Measurements from ENCODE around the gene SMAGP. TPM values are rescaled to one million over a fixed set of nuclear protein-coding genes. Genes with fewer than 3 reads are reported as not detected.
"Not testable (repeated sequence)": the region's sequence is repeated elsewhere in the genome, so short reads cannot be mapped to it uniquely, and the experiment has no call there.

SMAGP gene
- total and polyA plus RNA-seq, 2 of the 13 experiments (the other 11 are each of a cell fraction or from before 2014, with no cell fraction given): 9.2 TPM

DNA sequence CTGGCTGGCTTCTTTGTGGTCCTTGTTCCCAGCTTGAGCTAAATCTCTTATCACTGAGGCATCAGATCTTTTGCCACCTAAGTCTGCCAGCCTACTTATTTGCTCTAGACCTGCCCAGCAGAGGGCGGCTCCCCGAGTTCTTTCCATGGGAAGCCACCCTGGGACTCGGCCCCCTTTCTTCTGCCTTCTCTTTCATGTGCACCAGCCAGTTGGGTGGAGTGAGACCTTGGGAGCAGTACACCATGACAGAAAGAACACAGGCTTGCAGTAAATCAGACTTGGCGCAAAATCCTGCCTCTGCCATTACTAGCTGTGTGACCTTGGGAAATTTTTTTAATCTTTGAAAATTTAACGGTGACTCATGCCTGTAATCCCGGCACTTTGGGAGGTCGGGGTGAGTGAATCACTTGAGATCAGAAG lies 7.4 kb downstream of the SMAGP start:
- no peak overlapping the region for H3K4me3 ChIP-seq (replicated peaks in 1 of 3; ENCODE audit: insufficient read depth in 1 of 3, low read depth in 2 of 3, low read length in 3 of 3)
- in situ Hi-C loops (cut with HindIII; ENCODE audit: extremely low pct_ligation_motif_present, low pct_unique_long_range_greater_than_20kb): no loop called here
- BruUV-seq (replicated peaks): no TSS peak
- ChIA-PET CTCF (ENCODE audit: low intra/inter-chr PET ratio, low total read pairs) (no interaction called here), POLR2A (no interaction called here)
- no peaks in the 10 kb centered on the region; a peak in 1 of 5 replicates for H3K27me3 ChIP-seq (ENCODE audit: control insufficient read depth in 1 of 2, insufficient read depth in 2 of 2, low read length in 2 of 2)
- intact Hi-C loops (cut with micrococcal nuclease; ENCODE audit: unreplicated experiment): no loop called here
- H4K20me1 ChIP-seq (ENCODE audit: insufficient read depth, low read length): no peaks in the 10 kb centered on the region
- ATAC-seq (no peak; the same call in 2 of the 3 replicates), DNase-seq (ENCODE audit: low spot score) (no peak), FAIRE-seq (no peak)
- peaks cover 14% of the 10 kb centered on the region; the same call in 1 of the 2 replicates for H3K4me1 ChIP-seq (ENCODE audit: insufficient read depth, low read length)
- H3K9ac ChIP-seq (ENCODE audit: insufficient read depth, low read depth, low read length): no peak overlapping the region
- 82% methylated on average over 7 of the region's 7 CpGs for WGBS (ENCODE audit: low lambda C conversion rate)
- H3K27ac ChIP-seq (ENCODE audit: extremely low read length, insufficient read depth, low read length): no peak overlapping the region
- H3K9me3 ChIP-seq (ENCODE audit: low read length): no peaks in the 10 kb centered on the region
- TF ChIP-seq SMC3 (IDR thresholded peaks at IDR 0.05; ENCODE audit: low read length) (0 out of 2 replicates have a peak, but pooled peaks have one; percentile 16), U2AF2 (IDR thresholded peaks at IDR 0.05; ENCODE audit: low read depth, low read length) (no peak)
- no peaks in the 10 kb centered on the region for H3K79me2 ChIP-seq (ENCODE audit: insufficient read depth, low read length)
- no peaks in the 10 kb centered on the region; a peak in 1 of 5 replicates for H3K36me3 ChIP-seq (replicated peaks in 1 of 2; ENCODE audit: control insufficient read depth in 1 of 2, insufficient read depth in 2 of 2, low read length in 2 of 2)
- no peak overlapping the region for H2AFZ ChIP-seq (ENCODE audit: low read length)
- H3K4me2 ChIP-seq (ENCODE audit: low read depth, low read length): no peak overlapping the region

DNA sequence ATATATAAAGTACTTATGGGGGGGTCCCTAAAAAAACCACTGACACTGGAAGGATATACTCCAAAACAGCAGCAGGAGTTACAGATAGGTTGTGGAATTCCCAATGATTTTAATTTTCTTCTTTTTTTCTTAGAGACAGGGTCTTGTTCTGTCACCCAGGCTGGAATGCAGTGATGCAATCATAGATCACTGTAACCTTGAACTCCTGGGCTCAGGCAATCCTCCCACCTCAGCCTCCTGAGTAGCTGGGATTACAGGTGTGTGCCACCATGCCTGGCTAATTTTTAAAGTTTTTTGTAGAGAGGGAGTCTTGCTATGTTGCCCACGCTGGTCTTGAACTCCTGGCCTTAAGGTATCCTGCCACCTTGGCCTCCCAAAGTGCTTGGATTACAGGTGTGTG lies 10.6 kb downstream of the SMAGP start:
- TF ChIP-seq, protein P1, sequence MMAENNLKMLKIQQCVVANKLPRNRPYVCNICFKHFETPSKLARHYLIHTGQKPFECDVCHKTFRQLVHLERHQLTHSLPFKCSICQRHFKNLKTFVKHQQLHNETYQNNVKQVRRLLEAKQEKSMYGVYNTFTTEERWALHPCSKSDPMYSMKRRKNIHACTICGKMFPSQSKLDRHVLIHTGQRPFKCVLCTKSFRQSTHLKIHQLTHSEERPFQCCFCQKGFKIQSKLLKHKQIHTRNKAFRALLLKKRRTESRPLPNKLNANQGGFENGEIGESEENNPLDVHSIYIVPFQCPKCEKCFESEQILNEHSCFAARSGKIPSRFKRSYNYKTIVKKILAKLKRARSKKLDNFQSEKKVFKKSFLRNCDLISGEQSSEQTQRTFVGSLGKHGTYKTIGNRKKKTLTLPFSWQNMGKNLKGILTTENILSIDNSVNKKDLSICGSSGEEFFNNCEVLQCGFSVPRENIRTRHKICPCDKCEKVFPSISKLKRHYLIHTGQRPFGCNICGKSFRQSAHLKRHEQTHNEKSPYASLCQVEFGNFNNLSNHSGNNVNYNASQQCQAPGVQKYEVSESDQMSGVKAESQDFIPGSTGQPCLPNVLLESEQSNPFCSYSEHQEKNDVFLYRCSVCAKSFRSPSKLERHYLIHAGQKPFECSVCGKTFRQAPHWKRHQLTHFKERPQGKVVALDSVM (CRISPR knock-in tag; IDR thresholded peaks at IDR 0.05): peak; percentile 23; the same call in 1 of the 2 replicates
- TF ChIP-seq KDM1A (CRISPR knock-in tag; IDR thresholded peaks at IDR 0.05) (peak; percentile 38; the same call in 1 of the 2 replicates), ZNF460 (CRISPR knock-in tag; IDR thresholded peaks at IDR 0.05; ENCODE audit: borderline replicate concordance) (peak; percentile 93), CEBPB (IDR thresholded peaks at IDR 0.05; ENCODE audit: borderline replicate concordance, low read depth, low read length) (0 out of 2 replicates have a peak, but pooled peaks have one; percentile 12), TEAD3 (CRISPR knock-in tag; optimal IDR thresholded peaks at IDR 0.05; ENCODE audit: borderline replicate concordance) (peak; percentile 80), CEBPG (CRISPR knock-in tag; IDR thresholded peaks at IDR 0.05) (peak; percentile 78), RARA (CRISPR knock-in tag; IDR thresholded peaks at IDR 0.05) (0 out of 2 replicates have a peak, but pooled peaks have one; percentile 35), HNF4A (CRISPR knock-in tag; IDR thresholded peaks at IDR 0.05) (peak; percentile 23; the same call in 1 of the 2 replicates)
- TF ChIP-seq, protein P2, sequence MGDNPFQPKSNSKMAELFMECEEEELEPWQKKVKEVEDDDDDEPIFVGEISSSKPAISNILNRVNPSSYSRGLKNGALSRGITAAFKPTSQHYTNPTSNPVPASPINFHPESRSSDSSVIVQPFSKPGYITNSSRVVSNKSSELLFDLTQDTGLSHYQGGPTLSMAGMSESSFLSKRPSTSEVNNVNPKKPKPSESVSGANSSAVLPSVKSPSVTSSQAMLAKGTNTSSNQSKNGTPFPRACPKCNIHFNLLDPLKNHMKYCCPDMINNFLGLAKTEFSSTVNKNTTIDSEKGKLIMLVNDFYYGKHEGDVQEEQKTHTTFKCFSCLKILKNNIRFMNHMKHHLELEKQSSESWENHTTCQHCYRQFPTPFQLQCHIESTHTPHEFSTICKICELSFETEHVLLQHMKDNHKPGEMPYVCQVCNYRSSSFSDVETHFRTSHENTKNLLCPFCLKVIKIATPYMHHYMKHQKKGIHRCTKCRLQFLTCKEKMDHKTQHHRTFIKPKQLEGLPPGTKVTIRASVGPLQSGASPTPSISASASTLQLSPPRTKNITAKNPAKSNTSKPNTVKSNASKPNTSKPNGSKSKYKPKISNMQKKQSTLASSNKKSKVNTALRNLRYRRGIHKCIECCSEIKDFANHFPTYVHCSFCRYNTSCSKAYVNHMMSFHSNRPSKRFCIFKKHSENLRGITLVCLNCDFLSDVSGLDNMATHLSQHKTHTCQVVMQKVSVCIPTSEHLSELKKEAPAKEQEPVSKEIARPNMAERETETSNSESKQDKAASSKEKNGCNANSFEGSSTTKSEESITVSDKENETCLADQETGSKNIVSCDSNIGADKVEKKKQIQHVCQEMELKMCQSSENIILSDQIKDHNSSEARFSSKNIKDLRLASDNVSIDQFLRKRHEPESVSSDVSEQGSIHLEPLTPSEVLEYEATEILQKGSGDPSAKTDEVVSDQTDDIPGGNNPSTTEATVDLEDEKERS (CRISPR knock-in tag; IDR thresholded peaks at IDR 0.05): 0 out of 2 replicates have a peak, but pooled peaks have one; percentile 39
- TF ChIP-seq, protein P3, sequence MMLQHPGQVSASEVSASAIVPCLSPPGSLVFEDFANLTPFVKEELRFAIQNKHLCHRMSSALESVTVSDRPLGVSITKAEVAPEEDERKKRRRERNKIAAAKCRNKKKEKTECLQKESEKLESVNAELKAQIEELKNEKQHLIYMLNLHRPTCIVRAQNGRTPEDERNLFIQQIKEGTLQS (CRISPR knock-in tag; IDR thresholded peaks at IDR 0.05): 0 out of 2 replicates have a peak, but pooled peaks have one; percentile 45
- H3K79me2 ChIP-seq (ENCODE audit: insufficient read depth, low read length); H3K4me1 ChIP-seq (ENCODE audit: insufficient read depth, low read length); intact Hi-C loops (cut with micrococcal nuclease; ENCODE audit: unreplicated experiment); H3K27ac ChIP-seq (ENCODE audit: extremely low read length, insufficient read depth, low read length); H3K4me3 ChIP-seq (replicated peaks in 1 of 3; ENCODE audit: insufficient read depth in 1 of 3, low read depth in 2 of 3, low read length in 3 of 3); H3K4me2 ChIP-seq (ENCODE audit: low read depth, low read length); DNase-seq (ENCODE audit: low spot score); H4K20me1 ChIP-seq (ENCODE audit: insufficient read depth, low read length); BruUV-seq (replicated peaks); POLR2A ChIA-PET; H3K36me3 ChIP-seq (replicated peaks in 1 of 2; ENCODE audit: control insufficient read depth in 1 of 2, insufficient read depth in 2 of 2, low read length in 2 of 2); ATAC-seq; in situ Hi-C loops (cut with HindIII; ENCODE audit: extremely low pct_ligation_motif_present, low pct_unique_long_range_greater_than_20kb); H2AFZ ChIP-seq (ENCODE audit: low read length); H3K9ac ChIP-seq (ENCODE audit: insufficient read depth, low read depth, low read length); H3K9me3 ChIP-seq (ENCODE audit: low read length); CTCF ChIA-PET (ENCODE audit: low intra/inter-chr PET ratio, low total read pairs); H3K27me3 ChIP-seq (ENCODE audit: control insufficient read depth in 1 of 2, insufficient read depth in 2 of 2, low read length in 2 of 2): not testable (repeated sequence)
- FAIRE-seq: peak; percentile 32
- 88% methylated on average over 1 of the region's 1 CpG for WGBS (ENCODE audit: low lambda C conversion rate)

All from HepG2 (cell line).